Suppressor macrophage treated with lipopolysaccharide for 4 hours (primary cell): ENCODE results near the gene KLF3.
"Not testable (repeated sequence)": the region's sequence is repeated elsewhere in the genome, so short reads cannot be mapped to it uniquely, and the experiment has no call there.

Experiments used
- DNase-seq: peaks from one replicate; pipeline ENCODE4 v3.0.0-alpha.2; 2020

Gene KLF3

GRCh38 chr4:38663801-38664705, at the start of gene KLF3:
KLF3 (plus strand) TSS chr4:38664199; CDS start chr4:38680626, 16,427 bp downstream.
- peak; percentile 93 for DNase-seq

DNA sequence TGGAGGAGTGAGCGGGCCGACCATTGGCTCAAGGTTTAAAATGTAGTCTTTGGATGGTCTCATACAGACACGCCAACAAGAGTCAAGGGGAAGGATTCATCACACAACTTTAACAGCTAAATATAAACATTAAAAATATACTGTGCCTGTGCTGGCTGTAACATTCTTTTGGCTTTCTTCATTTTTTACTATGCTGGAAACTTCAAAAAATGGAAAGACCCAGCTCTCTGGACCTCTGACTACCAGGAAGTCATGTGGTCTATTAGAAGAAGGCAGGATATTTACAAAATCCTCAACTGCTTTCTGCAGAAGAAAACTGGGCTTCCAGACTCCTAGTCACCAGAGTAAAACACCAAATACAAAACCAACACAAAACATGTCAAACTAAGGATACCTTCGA, 49.8 kb upstream of the KLF3 start:
- DNase-seq: no peak

DNA sequence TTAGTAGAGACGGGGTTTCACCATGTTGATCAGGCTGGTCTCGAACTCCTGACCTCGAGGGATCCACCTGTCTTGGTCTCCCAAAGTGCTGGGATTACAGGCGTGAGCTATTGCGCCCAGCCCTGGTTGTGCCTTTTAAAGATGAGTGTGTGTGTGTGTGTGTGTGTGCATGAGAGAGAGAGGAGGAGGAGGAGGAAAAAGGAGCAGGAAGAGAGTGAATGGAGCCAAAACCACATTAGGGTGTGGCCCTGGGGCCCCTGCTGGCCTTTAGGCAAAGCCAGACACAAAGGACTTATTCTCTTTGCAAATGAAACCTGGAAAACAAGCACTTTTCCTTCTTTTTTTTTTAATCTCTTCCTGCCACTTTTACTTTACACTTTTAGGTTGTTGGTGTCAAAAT, 48.2 kb upstream of the KLF3 start:
- DNase-seq: no peak

DNA sequence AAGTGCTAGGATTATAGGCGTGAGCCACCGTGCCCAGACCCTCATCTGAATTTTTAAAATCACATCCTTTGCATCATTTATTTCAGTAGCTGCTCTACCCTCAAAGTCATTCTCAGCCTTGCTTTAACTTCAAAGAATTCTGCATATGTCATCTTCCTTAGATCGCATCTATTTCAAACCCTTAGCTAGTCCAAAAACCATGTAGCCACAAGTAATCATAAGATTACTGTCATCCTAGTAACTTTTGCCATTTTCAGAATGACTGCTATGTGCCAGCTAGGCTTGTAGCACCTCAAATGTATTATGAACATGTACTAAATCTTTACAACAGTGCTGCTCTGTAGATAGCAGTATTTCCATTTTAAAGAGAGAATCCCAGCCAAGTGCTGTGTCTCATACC, 45.5 kb upstream of the KLF3 start:
- DNase-seq: no peak

GRCh38 chr4:38619316-38619715, 44.7 kb upstream of the KLF3 start:
- no peak for DNase-seq

- no peak for DNase-seq
Observed at GRCh38 chr4:38620065-38620464, 43.9 kb upstream of the KLF3 start.

- DNase-seq: no peak
Observed at GRCh38 chr4:38620527-38621027, 43.4 kb upstream of the KLF3 start.

GRCh38 chr4:38621028-38621684, 42.8 kb upstream of the KLF3 start:
- peak; percentile 85 for DNase-seq

DNA sequence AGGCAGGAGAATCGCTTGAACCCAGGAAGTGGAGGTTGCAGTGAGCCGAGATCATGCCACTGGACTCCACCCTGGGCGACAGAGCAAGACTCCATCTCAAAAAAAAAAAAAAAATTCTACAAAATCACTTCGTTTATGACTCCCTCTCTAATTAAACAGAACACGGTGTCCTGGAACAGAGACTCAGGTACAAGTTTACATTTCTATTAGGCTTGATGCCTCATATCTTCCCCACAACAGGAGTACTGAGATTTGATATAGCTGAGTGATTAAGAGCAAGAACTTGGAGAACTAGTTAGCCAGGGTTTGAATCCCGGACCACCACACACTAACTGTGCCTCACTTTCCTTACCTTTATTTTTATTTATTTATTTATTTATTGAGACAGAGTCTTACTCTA, 42.2 kb upstream of the KLF3 start:
- DNase-seq: no peak

DNA sequence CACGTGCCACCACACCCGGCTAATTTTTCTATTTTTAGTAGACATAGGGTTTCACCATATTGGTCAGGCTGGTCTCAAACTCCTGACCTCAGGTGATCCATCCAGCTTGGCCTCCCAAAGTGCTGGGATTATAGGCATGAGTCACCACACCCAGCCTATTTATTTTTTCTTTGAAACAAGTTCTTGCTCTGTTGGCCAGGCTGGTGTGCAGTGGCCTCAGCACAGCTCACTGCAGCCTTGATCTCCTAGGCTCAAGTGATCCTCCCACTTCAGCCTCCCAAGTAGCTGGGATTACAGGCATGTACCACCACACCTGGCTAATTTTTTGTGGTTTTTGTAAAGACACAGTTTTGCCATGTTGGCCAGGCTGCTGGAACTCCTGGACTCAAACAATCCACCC, 41.7 kb upstream of the KLF3 start:
- not testable (repeated sequence) for DNase-seq

DNA sequence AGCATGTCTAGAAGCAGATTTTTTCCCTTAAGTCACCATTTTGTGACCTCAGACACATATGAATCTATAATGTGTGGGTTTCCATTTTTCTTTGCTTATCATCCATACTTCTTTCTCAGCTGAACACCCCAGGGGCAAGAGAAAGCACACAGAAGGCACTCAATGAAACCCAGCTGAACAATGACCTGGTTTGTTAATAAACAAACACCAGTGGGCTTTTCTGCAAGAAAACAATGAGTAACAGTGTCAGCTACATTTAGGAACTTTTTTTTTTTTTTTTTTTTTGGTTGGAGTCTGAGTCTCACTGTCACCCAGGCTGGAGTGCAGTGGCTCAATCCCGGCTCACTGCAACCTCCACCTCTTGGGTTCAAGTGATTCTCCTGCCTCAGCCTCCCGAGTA, 40.7 kb upstream of the KLF3 start:
- DNase-seq: no peak

DNA sequence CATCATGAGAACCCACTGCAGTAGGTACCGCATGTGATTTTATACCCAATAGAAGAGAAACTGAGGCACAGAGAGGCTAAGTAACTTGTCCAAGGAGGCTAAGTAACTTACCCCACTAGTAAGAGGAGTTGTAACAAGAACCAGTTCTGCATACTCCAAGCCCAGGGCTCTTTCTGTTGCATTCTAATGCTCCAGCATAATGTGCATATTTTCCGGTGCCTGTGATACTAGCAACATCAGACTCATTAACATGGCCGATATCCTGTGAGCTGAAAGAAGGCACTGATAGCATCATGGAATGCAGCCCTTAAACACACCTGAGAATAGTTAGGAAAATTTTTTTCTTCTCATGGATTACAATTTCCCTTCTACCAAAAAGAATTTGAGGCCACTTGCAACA, 39.7 kb upstream of the KLF3 start:
- DNase-seq: no peak

GRCh38 chr4:38625508-38625907, 38.5 kb upstream of the KLF3 start:
- DNase-seq: no peak

DNA sequence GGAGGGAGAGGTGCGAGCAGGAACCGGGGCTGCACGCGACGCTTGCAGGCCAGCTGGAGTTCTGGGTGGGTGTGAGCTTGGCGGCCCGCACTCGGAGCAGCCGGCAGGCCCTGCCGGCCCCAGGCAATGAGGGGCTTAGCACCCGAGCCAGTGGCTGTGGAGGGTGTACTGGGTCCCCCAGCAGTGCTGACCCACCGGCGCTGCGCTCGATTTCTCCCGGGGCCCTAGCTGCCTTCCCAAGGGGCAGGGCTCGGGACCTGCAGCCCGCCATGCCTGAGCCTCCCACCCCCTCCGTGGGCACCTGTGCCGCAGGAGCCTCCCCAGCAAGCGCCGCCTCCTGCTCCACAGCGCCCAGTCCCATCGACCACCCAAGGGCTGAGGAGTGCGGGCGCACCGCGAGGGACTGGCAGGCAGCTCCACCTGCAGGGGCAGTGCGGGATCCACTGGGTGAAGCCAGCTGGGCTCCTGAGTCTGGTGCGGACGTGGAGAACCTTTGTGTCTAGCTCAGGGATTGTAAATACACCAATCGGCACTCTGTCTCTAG, 37.0 kb upstream of the KLF3 start:
- not testable (repeated sequence) for DNase-seq

GRCh38 chr4:38630519-38630918, 33.5 kb upstream of the KLF3 start:
- no peak for DNase-seq

DNA sequence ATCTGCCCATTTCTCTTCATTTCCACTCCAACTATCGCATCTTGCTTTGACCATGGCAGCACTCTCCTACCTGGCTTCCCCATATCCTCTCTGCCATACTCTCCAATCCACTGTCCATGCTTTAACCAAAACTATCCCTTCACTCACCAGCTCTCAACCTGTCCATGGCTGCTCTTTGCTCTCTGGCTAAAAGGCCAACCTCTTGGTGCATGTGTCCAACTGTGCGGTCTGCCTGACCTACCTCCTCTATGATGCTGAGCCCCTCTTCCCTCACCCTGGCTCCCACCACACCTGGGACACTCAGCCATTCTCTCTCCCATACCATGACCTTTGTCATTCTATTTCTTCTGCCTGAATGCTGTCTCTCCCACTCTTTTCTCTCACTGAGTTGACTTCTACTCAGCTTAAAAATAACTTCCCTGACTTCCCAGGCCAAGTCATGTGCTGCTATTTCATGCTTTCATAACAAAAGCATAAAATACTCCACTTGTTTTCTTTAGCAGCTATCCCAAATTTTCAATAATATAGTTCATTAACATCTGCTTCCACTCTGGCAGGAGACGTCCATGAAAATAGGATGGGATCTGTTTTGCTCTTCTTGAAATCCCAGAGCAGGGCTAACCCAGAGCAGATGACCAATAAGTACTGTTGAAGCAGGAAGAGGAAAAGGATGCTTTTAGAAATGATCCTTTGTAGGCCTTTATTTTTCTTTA, 29.8 kb upstream of the KLF3 start:
- no peak for DNase-seq

DNA sequence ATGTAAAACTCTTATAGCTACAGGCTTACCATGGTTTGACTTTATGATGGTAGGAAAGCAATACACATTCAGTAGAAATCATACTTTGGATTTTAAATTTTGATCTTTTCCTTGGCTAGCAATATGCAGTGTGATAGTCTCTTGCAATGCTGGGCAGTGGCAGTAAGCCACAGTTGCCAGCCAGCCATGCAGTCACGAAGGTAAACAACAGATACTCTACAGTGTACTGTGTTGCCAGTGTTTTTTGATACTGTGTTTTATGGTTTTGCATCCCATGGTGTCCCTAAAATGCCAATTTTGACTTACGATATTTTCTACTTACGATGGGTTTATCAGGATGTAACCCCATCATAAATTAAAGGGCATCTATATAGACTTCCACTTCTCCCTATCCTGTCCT, 24.8 kb upstream of the KLF3 start:
- no peak for DNase-seq

DNA sequence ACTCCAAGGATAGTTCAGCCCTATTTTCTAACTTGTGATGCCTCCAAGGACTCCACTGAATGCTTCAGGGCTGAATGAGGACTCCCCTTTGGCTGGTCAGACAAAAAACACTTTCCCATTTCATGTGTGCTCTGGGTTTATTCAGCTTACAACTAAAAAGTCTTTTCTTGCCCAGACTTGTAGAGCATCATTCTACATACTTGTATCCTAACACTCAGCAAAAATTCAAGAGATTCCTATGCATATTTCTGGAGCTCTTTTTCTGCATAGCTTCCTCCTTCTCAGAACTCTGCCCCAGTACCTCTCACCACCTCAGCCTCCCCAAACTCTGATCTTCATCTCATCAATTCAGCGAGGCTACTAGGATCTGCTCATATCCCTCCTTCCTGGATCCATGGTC, 22.2 kb upstream of the KLF3 start:
- DNase-seq: no peak

DNA sequence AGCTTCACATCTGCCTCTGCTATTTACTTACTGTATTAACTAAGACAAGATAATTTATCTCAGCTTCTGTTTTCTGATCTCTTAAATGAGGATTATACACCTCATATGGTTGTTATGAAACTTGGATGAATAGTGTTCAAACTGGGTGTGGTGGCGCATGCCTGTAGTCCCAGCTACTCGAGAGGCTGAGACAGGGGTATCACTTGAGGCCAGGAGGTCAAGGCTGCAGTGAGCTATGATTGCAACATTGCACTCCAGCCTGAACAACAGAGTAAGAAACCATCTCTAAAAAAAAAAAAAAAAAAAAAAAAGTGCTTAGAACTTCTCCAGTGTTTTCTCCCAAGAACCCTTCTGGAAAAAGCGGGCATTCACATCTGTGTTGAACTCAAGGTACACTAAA, 19.8 kb upstream of the KLF3 start:
- DNase-seq: no peak

- no peak for DNase-seq
Observed at GRCh38 chr4:38647101-38647819, 16.7 kb upstream of the KLF3 start.

GRCh38 chr4:38650133-38650532, 13.9 kb upstream of the KLF3 start:
- no peak for DNase-seq

DNA sequence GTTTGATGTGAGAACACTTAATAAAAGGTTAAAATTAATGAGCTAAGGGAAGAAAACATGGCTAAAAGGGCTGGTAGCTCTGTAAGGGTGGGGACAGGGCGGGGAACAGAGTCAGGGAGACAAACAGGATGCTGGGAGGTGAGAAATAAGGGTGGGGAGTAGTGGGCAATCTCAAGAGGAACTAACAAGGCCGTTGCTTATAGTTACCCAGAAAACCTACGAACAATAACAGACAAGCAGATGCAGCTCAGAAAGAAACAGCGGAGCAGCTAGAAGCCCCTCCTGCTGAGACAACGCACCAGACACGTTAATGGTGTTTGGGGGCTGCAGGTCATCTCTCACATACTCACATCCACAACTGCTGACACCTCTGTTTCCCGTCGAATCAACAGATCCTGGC, 9.7 kb upstream of the KLF3 start:
- no peak for DNase-seq

- DNase-seq: no peak
Observed at GRCh38 chr4:38656111-38656510, 7.9 kb upstream of the KLF3 start.
